ENCODE measurements around the gene RHOD. TPM values are rescaled to one million over a fixed set of nuclear protein-coding genes. Genes with fewer than 3 reads are reported as not detected.
A peak's percentile ranks its signal among the peaks of the same experiment; 100 is the strongest.

RHOD gene
- total RNA-seq, 1 donor from 2014 or later: 49.5 TPM

DNA sequence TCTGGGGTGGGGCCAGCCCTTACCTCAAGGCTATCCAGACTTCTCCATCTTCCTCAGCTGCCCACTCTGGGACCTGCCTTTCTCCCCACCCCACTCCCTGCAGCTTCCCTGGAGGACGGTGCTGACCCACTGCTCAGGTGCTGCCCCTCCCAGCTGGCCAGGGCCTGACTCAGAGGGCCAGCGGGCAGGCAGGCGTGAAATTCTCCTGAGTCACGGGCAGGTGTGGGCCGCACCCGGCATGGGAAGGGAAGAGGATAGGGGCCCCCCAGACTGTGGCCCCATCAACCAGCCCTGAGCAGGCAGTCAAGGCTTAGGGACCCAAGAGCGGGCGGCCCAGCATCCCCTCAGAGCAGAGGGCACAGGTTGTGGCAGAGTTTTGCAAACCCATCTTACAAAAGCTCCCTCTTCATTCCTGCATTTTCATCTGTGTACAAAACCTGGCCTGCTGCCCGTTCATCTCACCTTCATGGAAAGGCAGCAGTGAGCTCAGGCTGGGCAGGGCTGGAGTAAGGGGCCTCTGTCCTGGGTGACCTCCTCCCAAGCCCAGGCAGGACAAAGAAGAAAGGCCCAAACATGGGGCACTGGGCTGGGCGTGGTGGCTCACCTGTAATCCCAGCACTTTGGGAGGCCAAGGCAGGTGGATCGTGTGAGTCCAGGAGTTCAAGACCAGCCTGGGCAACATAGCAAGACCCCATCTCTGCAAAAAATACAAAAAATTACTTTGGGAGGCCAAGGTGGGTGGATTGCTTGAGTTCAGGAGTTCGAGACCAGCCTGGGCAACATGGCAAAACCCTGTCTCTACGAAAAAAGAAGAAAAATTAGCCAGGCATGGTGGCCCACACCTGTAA lies 6.1 kb downstream of the RHOD start:
- intact Hi-C loops (cut with micrococcal nuclease): no loop called here
- H3K27ac ChIP-seq (replicated peaks): no peak overlapping the region
- DNase-seq: no peak
- H3K4me1 ChIP-seq: peaks cover 54% of the 10 kb centered on the region
- no peaks in the 10 kb centered on the region for H3K27me3 ChIP-seq (ENCODE audit: low read depth)
- no peak overlapping the region for H3K4me3 ChIP-seq
- no peaks in the 10 kb centered on the region for H3K36me3 ChIP-seq
- H3K9me3 ChIP-seq (replicated peaks): no peaks in the 10 kb centered on the region
- no peak for TF ChIP-seq CTCF (IDR thresholded peaks at IDR 0.05; ENCODE audit: borderline replicate concordance)

DNA sequence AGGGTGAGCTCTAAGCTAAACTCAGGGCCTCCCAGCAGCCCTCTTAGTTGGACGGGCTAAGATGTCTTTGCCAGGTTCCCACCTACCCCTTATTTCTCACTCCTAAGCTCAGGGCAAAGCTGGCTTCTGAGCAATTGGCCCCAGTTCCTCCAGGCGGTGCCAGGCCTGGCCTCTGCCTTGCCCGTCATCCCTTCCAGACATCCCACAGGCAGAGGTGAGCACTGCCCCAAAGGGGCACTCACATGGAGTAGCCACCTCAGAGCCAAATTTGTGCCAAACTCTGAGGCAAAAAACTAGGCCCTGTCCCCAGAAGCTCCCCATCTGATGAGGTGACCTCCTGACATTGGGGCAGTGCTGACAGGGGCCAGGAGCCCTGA lies 9.7 kb downstream of the RHOD start:
- TF ChIP-seq CTCF (IDR thresholded peaks at IDR 0.05; ENCODE audit: borderline replicate concordance): no peak
- H3K4me1 ChIP-seq: peaks cover 25% of the 10 kb centered on the region
- intact Hi-C loops (cut with micrococcal nuclease): no loop called here
- DNase-seq: no peak
- no peaks in the 10 kb centered on the region for H3K27me3 ChIP-seq (ENCODE audit: low read depth)
- H3K36me3 ChIP-seq: no peaks in the 10 kb centered on the region
- no peak overlapping the region for H3K4me3 ChIP-seq
- peak overlapping the region; percentile 73 for H3K27ac ChIP-seq (replicated peaks)
- H3K9me3 ChIP-seq (replicated peaks): no peaks in the 10 kb centered on the region

- no peaks in the 10 kb centered on the region for H3K9me3 ChIP-seq (replicated peaks)
- peak overlapping the region; percentile 63 for H3K4me3 ChIP-seq
- H3K27me3 ChIP-seq (ENCODE audit: low read depth): no peaks in the 10 kb centered on the region
- peaks cover 6% of the 10 kb centered on the region for H3K4me1 ChIP-seq
- peak; percentile 94 for TF ChIP-seq CTCF (IDR thresholded peaks at IDR 0.05; ENCODE audit: borderline replicate concordance)
- intact Hi-C loops (cut with micrococcal nuclease): no loop called here
- H3K27ac ChIP-seq (replicated peaks): no peak overlapping the region
- DNase-seq: peak; percentile 80
- no peaks in the 10 kb centered on the region for H3K36me3 ChIP-seq
These were observed 15.0 kb downstream of the RHOD start for GRCh38 chr11:67071420-67072284.

DNA sequence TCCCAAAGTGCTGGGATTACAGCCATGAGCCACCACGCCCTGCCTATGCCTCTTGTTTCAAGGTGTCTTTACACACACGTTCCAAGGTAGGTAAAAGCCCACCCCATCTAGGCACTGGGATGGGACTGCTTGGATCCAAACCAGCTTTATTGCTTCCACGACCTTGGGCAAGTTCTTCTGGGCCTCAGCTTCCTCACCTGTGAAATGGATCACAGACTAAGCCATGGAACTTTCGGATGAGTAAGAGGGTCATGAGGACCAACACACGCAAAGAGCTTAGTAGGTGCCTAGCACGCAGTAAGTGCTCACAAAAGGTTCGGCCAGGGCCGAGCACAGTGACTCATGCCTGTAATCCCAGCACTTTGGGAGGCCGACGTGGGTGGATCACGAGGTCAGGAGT lies 15.6 kb downstream of the RHOD start:
- H3K27ac ChIP-seq (replicated peaks): no peak overlapping the region
- no peak for TF ChIP-seq CTCF (IDR thresholded peaks at IDR 0.05; ENCODE audit: borderline replicate concordance)
- no peaks in the 10 kb centered on the region for H3K9me3 ChIP-seq (replicated peaks)
- DNase-seq: no peak
- peaks cover 5% of the 10 kb centered on the region for H3K4me1 ChIP-seq
- H3K4me3 ChIP-seq: no peak overlapping the region
- no peaks in the 10 kb centered on the region for H3K36me3 ChIP-seq
- H3K27me3 ChIP-seq (ENCODE audit: low read depth): no peaks in the 10 kb centered on the region
- intact Hi-C loops (cut with micrococcal nuclease): no loop called here

GRCh38 chr11:67073908-67074307 lies 17.3 kb downstream of the RHOD start:
- no peak overlapping the region for H3K4me3 ChIP-seq
- intact Hi-C loops (cut with micrococcal nuclease): no loop called here
- no peak overlapping the region for H3K27ac ChIP-seq (replicated peaks)
- TF ChIP-seq CTCF (IDR thresholded peaks at IDR 0.05; ENCODE audit: borderline replicate concordance): no peak
- H3K27me3 ChIP-seq (ENCODE audit: low read depth): no peaks in the 10 kb centered on the region
- H3K4me1 ChIP-seq: peaks cover 5% of the 10 kb centered on the region
- no peaks in the 10 kb centered on the region for H3K36me3 ChIP-seq
- no peak for DNase-seq
- no peaks in the 10 kb centered on the region for H3K9me3 ChIP-seq (replicated peaks)

All from left ventricle myocardium inferior (tissue), 1 donor.